WTC11 (cell line): Measurements from ENCODE around the gene DSTN. TPM values are rescaled to one million over a fixed set of nuclear protein-coding genes. Genes with fewer than 3 reads are reported as not detected.

ENCODE experiments used
- ATAC-seq: fragments of 200-7000 bp; cut with Tn5 transposase; 2 replicates; pipeline ENCODE4 v1.10.0; 2021; ENCODE audit warnings: mild to moderate bottlenecking, moderate library complexity
- CTCF ChIA-PET: fragments of 300-600 bp; sonication (Branson Sonifier 250); formaldehyde crosslinking; loops from one replicate; lab custom pipeline; 2021; ENCODE audit warnings: antibody characterized with exemption; lab: Charles Lee
- POLR2A ChIA-PET: fragments of 350-600 bp; sonication (Branson Sonifier 250); formaldehyde crosslinking; loops from one replicate; lab custom pipeline; 2021; ENCODE audit warnings: antibody characterized with exemption; lab: Charles Lee
- DNase-seq: peaks from one replicate; pipeline ENCODE4 v3.0.0; 2021; ENCODE audit warnings: low spot score
- H3K27ac Mint-ChIP-seq: 2 replicates; pipeline ENCODE4 v1.8.0; 2021; ENCODE audit warnings: mixed read lengths
- H3K27me3 Mint-ChIP-seq: 2 replicates; pipeline ENCODE4 v1.8.0; 2021; ENCODE audit warnings: low read depth, mild to moderate bottlenecking, moderate library complexity, mixed read lengths
- H3K36me3 Mint-ChIP-seq: 2 replicates; pipeline ENCODE4 v1.8.0; 2021; ENCODE audit warnings: mixed read lengths
- H3K4me1 Mint-ChIP-seq: 2 replicates; pipeline ENCODE4 v1.8.0; 2022; ENCODE audit warnings: mixed read lengths
- H3K4me3 Mint-ChIP-seq: 2 replicates; pipeline ENCODE4 v1.8.0; 2021; ENCODE audit warnings: mild to moderate bottlenecking, moderate library complexity, mixed read lengths
- H3K9me3 Mint-ChIP-seq: 2 replicates; pipeline ENCODE4 v1.8.0; 2021; ENCODE audit warnings: mixed read lengths
- AR ChIP-seq: fragments of 250-450 bp; sonication (Bioruptor Pico); IDR thresholded peaks from 2 replicates; pipeline ENCODE4 v1.9.0; 2021; ENCODE audit warnings: mild to moderate bottlenecking
- CREB1 ChIP-seq: sonication (generic); formaldehyde crosslinking; IDR thresholded peaks from 2 replicates; pipeline ENCODE4 v1.8.0; 2023; ENCODE audit warnings: mild to moderate bottlenecking, missing genetic modification reagents
- CTCF ChIP-seq: fragments of 200-600 bp; IDR thresholded peaks from 2 replicates; pipeline ENCODE4 v1.8.0; 2022; ENCODE audit warnings: antibody characterized with exemption
- E2F5 ChIP-seq: sonication (generic); formaldehyde crosslinking; IDR thresholded peaks from 2 replicates; pipeline ENCODE4 v1.8.1; 2022; ENCODE audit warnings: mild to moderate bottlenecking, moderate library complexity, missing genetic modification reagents
- ELF4 ChIP-seq: sonication (generic); formaldehyde crosslinking; IDR thresholded peaks from 2 replicates; pipeline ENCODE4 v1.8.1; 2022; ENCODE audit warnings: low read depth, mild to moderate bottlenecking, moderate library complexity, missing genetic modification reagents
- GABPB1 ChIP-seq: sonication (generic); formaldehyde crosslinking; IDR thresholded peaks from 2 replicates; pipeline ENCODE4 v1.8.1; 2023; ENCODE audit warnings: mild to moderate bottlenecking, missing genetic modification reagents
- JUN ChIP-seq: sonication (generic); formaldehyde crosslinking; IDR thresholded peaks from 2 replicates; pipeline ENCODE4 v1.8.0; 2023; ENCODE audit warnings: mild to moderate bottlenecking, missing genetic modification reagents
- NR3C1 ChIP-seq: sonication (generic); formaldehyde crosslinking; conservative IDR thresholded peaks from 2 replicates; pipeline ENCODE4 v1.8.1; 2023; ENCODE audit warnings: low read depth, mild to moderate bottlenecking, missing genetic modification reagents
- PRDM15 ChIP-seq: sonication (generic); formaldehyde crosslinking; IDR thresholded peaks from 2 replicates; pipeline ENCODE4 v1.8.0; 2022; ENCODE audit warnings: missing genetic modification reagents
- USF1 ChIP-seq: sonication (generic); formaldehyde crosslinking; IDR thresholded peaks from 2 replicates; pipeline ENCODE4 v1.8.0; 2022; ENCODE audit warnings: mild to moderate bottlenecking, missing genetic modification reagents
- ZNF121 ChIP-seq: sonication (generic); formaldehyde crosslinking; IDR thresholded peaks from 2 replicates; pipeline ENCODE4 v1.8.0; 2023; ENCODE audit warnings: missing genetic modification reagents
- total RNA-seq: library from RNA; stranded (reverse); gene quantifications from 3 replicates; pipeline ENCODE4 v1.2.3, GENCODE V29; 2021
- TF ChIP-seq, protein P1 (sequence below): sonication (generic); formaldehyde crosslinking; IDR thresholded peaks from 2 replicates; pipeline ENCODE4 v1.8.1; 2023; ENCODE audit warnings: mild to moderate bottlenecking, missing genetic modification reagents
- TF ChIP-seq, protein P2 (sequence below): fragments of 250-450 bp; sonication (Bioruptor Pico); IDR thresholded peaks from 2 replicates; pipeline ENCODE4 v1.9.0; 2021; ENCODE audit warnings: moderate library complexity, mild to moderate bottlenecking, inconsistent platforms, borderline replicate concordance
- TF ChIP-seq, protein P3 (sequence below): sonication (generic); formaldehyde crosslinking; IDR thresholded peaks from 2 replicates; pipeline ENCODE4 v1.8.0; 2023; ENCODE audit warnings: missing genetic modification reagents
- TF ChIP-seq, protein P4 (sequence below): sonication (generic); formaldehyde crosslinking; IDR thresholded peaks from 2 replicates; pipeline ENCODE4 v1.8.0; 2022; ENCODE audit warnings: mild to moderate bottlenecking, missing genetic modification reagents
- TF ChIP-seq, protein P5 (sequence below): sonication (generic); formaldehyde crosslinking; IDR thresholded peaks from 2 replicates; pipeline ENCODE4 v1.8.0; 2023; ENCODE audit warnings: mild to moderate bottlenecking, missing genetic modification reagents
- TF ChIP-seq, protein P6 (sequence below): sonication (generic); formaldehyde crosslinking; IDR thresholded peaks from 2 replicates; pipeline ENCODE4 v1.8.1; 2022; ENCODE audit warnings: low read depth, missing genetic modification reagents, borderline replicate concordance

The DSTN gene
- total RNA-seq, 1 experiment from 2014 or later = 153 TPM

- Mint-ChIP-seq H3K27me3 (no peaks in the 10 kb centered on the region), H3K4me1 (peaks cover 68% of the 10 kb centered on the region), H3K36me3 (no peaks in the 10 kb centered on the region), H3K27ac (peak overlapping the region; percentile 88), H3K9me3 (no peaks in the 10 kb centered on the region), H3K4me3 (peak overlapping the region; percentile 55)
- POLR2A ChIA-PET = interaction anchor here (1.5 to 2.7 kb wide), 2 partner anchors 30 to 39 kb away, joined by 4 to 9 read pairs; no protein-coding TSS in a partner anchor
- ATAC-seq = no peak
- no peak for DNase-seq
- TF ChIP-seq, protein P1, sequence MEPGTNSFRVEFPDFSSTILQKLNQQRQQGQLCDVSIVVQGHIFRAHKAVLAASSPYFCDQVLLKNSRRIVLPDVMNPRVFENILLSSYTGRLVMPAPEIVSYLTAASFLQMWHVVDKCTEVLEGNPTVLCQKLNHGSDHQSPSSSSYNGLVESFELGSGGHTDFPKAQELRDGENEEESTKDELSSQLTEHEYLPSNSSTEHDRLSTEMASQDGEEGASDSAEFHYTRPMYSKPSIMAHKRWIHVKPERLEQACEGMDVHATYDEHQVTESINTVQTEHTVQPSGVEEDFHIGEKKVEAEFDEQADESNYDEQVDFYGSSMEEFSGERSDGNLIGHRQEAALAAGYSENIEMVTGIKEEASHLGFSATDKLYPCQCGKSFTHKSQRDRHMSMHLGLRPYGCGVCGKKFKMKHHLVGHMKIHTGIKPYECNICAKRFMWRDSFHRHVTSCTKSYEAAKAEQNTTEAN = no peak
- TF ChIP-seq GABPB1 (no peak), ELF4 (CRISPR knock-in tag) (no peak), PRDM15 (CRISPR knock-in tag) (no peak), E2F5 (CRISPR knock-in tag) (no peak), NR3C1 (no peak), ZNF121 (CRISPR knock-in tag) (no peak), AR (CRISPR knock-in tag) (no peak), CREB1 (CRISPR knock-in tag) (no peak), CTCF (no peak), USF1 (CRISPR knock-in tag) (no peak), JUN (CRISPR knock-in tag) (no peak)
- TF ChIP-seq, protein P2, sequence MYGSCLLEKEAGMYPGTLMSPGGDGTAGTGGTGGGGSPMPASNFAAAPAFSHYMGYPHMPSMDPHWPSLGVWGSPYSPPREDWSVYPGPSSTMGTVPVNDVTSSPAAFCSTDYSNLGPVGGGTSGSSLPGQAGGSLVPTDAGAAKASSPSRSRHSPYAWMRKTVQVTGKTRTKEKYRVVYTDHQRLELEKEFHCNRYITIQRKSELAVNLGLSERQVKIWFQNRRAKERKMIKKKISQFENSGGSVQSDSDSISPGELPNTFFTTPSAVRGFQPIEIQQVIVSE (CRISPR knock-in tag) = no peak
- TF ChIP-seq, protein P3, sequence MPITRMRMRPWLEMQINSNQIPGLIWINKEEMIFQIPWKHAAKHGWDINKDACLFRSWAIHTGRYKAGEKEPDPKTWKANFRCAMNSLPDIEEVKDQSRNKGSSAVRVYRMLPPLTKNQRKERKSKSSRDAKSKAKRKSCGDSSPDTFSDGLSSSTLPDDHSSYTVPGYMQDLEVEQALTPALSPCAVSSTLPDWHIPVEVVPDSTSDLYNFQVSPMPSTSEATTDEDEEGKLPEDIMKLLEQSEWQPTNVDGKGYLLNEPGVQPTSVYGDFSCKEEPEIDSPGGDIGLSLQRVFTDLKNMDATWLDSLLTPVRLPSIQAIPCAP (CRISPR knock-in tag) = no peak
- TF ChIP-seq, protein P4, sequence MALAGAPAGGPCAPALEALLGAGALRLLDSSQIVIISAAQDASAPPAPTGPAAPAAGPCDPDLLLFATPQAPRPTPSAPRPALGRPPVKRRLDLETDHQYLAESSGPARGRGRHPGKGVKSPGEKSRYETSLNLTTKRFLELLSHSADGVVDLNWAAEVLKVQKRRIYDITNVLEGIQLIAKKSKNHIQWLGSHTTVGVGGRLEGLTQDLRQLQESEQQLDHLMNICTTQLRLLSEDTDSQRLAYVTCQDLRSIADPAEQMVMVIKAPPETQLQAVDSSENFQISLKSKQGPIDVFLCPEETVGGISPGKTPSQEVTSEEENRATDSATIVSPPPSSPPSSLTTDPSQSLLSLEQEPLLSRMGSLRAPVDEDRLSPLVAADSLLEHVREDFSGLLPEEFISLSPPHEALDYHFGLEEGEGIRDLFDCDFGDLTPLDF = no peak
- TF ChIP-seq, protein P5, sequence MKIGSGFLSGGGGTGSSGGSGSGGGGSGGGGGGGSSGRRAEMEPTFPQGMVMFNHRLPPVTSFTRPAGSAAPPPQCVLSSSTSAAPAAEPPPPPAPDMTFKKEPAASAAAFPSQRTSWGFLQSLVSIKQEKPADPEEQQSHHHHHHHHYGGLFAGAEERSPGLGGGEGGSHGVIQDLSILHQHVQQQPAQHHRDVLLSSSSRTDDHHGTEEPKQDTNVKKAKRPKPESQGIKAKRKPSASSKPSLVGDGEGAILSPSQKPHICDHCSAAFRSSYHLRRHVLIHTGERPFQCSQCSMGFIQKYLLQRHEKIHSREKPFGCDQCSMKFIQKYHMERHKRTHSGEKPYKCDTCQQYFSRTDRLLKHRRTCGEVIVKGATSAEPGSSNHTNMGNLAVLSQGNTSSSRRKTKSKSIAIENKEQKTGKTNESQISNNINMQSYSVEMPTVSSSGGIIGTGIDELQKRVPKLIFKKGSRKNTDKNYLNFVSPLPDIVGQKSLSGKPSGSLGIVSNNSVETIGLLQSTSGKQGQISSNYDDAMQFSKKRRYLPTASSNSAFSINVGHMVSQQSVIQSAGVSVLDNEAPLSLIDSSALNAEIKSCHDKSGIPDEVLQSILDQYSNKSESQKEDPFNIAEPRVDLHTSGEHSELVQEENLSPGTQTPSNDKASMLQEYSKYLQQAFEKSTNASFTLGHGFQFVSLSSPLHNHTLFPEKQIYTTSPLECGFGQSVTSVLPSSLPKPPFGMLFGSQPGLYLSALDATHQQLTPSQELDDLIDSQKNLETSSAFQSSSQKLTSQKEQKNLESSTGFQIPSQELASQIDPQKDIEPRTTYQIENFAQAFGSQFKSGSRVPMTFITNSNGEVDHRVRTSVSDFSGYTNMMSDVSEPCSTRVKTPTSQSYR (CRISPR knock-in tag) = no peak
- TF ChIP-seq, protein P6, sequence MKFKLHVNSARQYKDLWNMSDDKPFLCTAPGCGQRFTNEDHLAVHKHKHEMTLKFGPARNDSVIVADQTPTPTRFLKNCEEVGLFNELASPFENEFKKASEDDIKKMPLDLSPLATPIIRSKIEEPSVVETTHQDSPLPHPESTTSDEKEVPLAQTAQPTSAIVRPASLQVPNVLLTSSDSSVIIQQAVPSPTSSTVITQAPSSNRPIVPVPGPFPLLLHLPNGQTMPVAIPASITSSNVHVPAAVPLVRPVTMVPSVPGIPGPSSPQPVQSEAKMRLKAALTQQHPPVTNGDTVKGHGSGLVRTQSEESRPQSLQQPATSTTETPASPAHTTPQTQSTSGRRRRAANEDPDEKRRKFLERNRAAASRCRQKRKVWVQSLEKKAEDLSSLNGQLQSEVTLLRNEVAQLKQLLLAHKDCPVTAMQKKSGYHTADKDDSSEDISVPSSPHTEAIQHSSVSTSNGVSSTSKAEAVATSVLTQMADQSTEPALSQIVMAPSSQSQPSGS (CRISPR knock-in tag) = no peak
- CTCF ChIA-PET = interaction anchor here (0.8 to 0.9 kb wide), 2 partner anchors 77 to 110 kb away, joined by 3 to 4 read pairs; partner anchors contain the start of gene RRBP1
Observed at GRCh38 chr20:17572034-17572638, 2.3 kb downstream of the DSTN start.
